Neural cell (in vitro differentiated cells): Measurements from ENCODE around the gene ATF6. TPM values are rescaled to one million over a fixed set of nuclear protein-coding genes. Genes with fewer than 3 reads are reported as not detected.

Experiments used
- H2AFZ ChIP-seq: fragments of 200-600, 300-800 bp; sonication (generic), shearing (Covaris generic); 2 replicates; pipeline ENCODE4 v1.6.0; 2014; ENCODE audit warnings: low read depth, mild to moderate bottlenecking, antibody characterized with exemption, low read length, moderate library complexity
- H3F3A ChIP-seq: fragments of 200-600 bp; shearing (Covaris generic); 2 replicates; pipeline ENCODE4 v1.6.1; 2016; ENCODE audit warnings: mild to moderate bottlenecking, moderate library complexity, mixed read lengths, antibody characterized with exemption, low read length; ENCODE audit not compliant: insufficient read depth, poor library complexity, severe bottlenecking
- H3K27ac ChIP-seq: fragments of 200-600, 300-800 bp; sonication (generic), shearing (Covaris generic); 2 replicates; pipeline ENCODE4 v1.5.1; 2014; ENCODE audit warnings: mild to moderate bottlenecking, low read length, moderate library complexity
- H3K27me3 ChIP-seq: fragments of 300-800, 200-600 bp; sonication (generic), shearing (Covaris generic); 2 replicates; pipeline ENCODE4 v1.6.0; 2014; ENCODE audit warnings: mild to moderate bottlenecking, low read depth, low read length, moderate library complexity; ENCODE audit not compliant: insufficient read depth
- H3K36me3 ChIP-seq: fragments of 300-800, 200-600 bp; sonication (generic), shearing (Covaris generic); 2 replicates; pipeline ENCODE4 v1.5.1; 2014; ENCODE audit warnings: mild to moderate bottlenecking, antibody characterized with exemption, low read length, moderate library complexity; ENCODE audit not compliant: insufficient read depth
- H3K4me2 ChIP-seq: fragments of 300-800, 200-600 bp; sonication (generic), shearing (Covaris generic); 2 replicates; pipeline ENCODE4 v1.6.0; 2014; ENCODE audit warnings: mild to moderate bottlenecking, low read length
- H3K4me3 ChIP-seq: fragments of 300-800, 200-600 bp; sonication (generic), shearing (Covaris generic); 2 replicates; pipeline ENCODE4 v1.5.1; 2014; ENCODE audit warnings: mild to moderate bottlenecking, low read length, moderate library complexity
- H3K79me2 ChIP-seq: fragments of 200-600 bp; shearing (Covaris generic); replicated peaks from 2 replicates; pipeline ENCODE4 v1.6.0; 2014; ENCODE audit warnings: mild to moderate bottlenecking, low read length, moderate library complexity; ENCODE audit not compliant: insufficient read depth
- H3K9ac ChIP-seq: fragments of 300-800, 200-600 bp; sonication (generic), shearing (Covaris generic); 2 replicates; pipeline ENCODE4 v1.6.1; 2016; ENCODE audit warnings: mild to moderate bottlenecking, low read length, mixed read lengths
- H3K9me2 ChIP-seq: fragments of 200-600 bp; shearing (Covaris generic); 2 replicates; pipeline ENCODE4 v1.6.1; 2016; ENCODE audit warnings: mild to moderate bottlenecking, low read length, mixed read lengths; ENCODE audit not compliant: insufficient read depth
- H3K9me3 ChIP-seq: fragments of 200-600, 300-800 bp; sonication (generic), shearing (Covaris generic); 2 replicates; pipeline ENCODE4 v1.6.1; 2016; ENCODE audit warnings: mild to moderate bottlenecking, mixed run types, low read length, moderate library complexity, mixed read lengths
- H4K20me1 ChIP-seq: fragments of 200-600 bp; shearing (Covaris generic); 2 replicates; pipeline ENCODE4 v1.6.1; 2016; ENCODE audit warnings: mild to moderate bottlenecking, mixed run types; ENCODE audit not compliant: insufficient read depth
- EP300 ChIP-seq: fragments of 450-650 bp; conservative IDR thresholded peaks from 2 replicates; pipeline ENCODE4 v1.6.1; 2014; ENCODE audit warnings: antibody characterized with exemption, mild to moderate bottlenecking, moderate library complexity; ENCODE audit not compliant: poor library complexity, severe bottlenecking
- EZH2 ChIP-seq: fragments of 200-600, 300-800 bp; shearing (Covaris generic), sonication (generic); IDR thresholded peaks from 2 replicates; pipeline ENCODE4 v1.6.1; 2014; ENCODE audit warnings: antibody characterized with exemption, low read length, borderline replicate concordance, mild to moderate bottlenecking; ENCODE audit not compliant: insufficient read depth, poor library complexity, severe bottlenecking
- MXI1 ChIP-seq: fragments of 450-650 bp; conservative IDR thresholded peaks from 2 replicates; pipeline ENCODE4 v1.6.1; 2014; ENCODE audit warnings: antibody characterized with exemption, mild to moderate bottlenecking; ENCODE audit not compliant: poor library complexity, severe bottlenecking
- POLR2AphosphoS5 ChIP-seq: IDR thresholded peaks from 2 replicates; pipeline ENCODE4 v1.6.1; 2012
- RAD21 ChIP-seq: fragments of 450-650 bp; conservative IDR thresholded peaks from 2 replicates; pipeline ENCODE4 v1.6.1; 2014; ENCODE audit warnings: antibody characterized with exemption, mild to moderate bottlenecking, moderate library complexity
- SMC3 ChIP-seq: fragments of 450-650 bp; conservative IDR thresholded peaks from 2 replicates; pipeline ENCODE4 v1.6.1; 2014; ENCODE audit warnings: antibody characterized with exemption, mild to moderate bottlenecking, moderate library complexity; ENCODE audit not compliant: poor library complexity
- TAF1 ChIP-seq: IDR thresholded peaks from 2 replicates; pipeline ENCODE4 v1.6.1; 2012; ENCODE audit warnings: low read depth
- polyA plus RNA-seq: library from polyadenylated mRNA; depleted of rRNA; stranded (reverse); fragments of >200 nt; gene quantifications from 2 replicates; pipeline ENCODE4 v1.2.3, GENCODE V29; 2014
- TF ChIP-seq, protein P1 (sequence below): fragments of 450-650 bp; IDR thresholded peaks from 2 replicates; pipeline ENCODE4 v1.5.1; 2014; ENCODE audit warnings: antibody characterized with exemption, mild to moderate bottlenecking, moderate library complexity; ENCODE audit not compliant: poor library complexity, severe bottlenecking
- TF ChIP-seq, protein P2 (sequence below): IDR thresholded peaks from 2 replicates; pipeline ENCODE4 v1.6.1; 2012; ENCODE audit warnings: borderline replicate concordance

The ATF6 gene
- polyA plus RNA-seq, 1 donor from 2014 or later, result 16.6 TPM

DNA sequence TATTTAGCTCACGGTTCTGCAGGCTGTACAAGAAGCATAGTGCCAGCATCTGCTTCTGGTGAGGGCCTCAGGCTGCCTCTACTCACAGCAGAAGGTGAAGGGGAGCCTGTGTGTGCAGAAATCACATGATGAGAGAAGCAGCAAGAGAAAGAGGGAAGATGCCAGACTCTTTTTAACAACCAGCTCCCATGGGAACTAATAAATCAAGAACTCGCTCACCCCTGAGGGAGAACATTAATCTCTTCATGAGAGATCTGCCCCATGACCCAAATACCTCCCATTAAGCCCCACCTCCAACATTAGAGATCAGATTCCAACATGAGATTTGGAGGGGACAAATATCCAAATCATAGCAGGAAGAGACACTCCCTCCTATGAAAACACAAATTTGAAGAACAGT lies 183.4 kb downstream of the ATF6 start:
- no peaks in the 10 kb centered on the region for H3F3A ChIP-seq
- no peak overlapping the region for H3K4me2 ChIP-seq
- no peaks in the 10 kb centered on the region for H3K36me3 ChIP-seq
- H3K27ac ChIP-seq, result no peak overlapping the region
- H4K20me1 ChIP-seq, result no peaks in the 10 kb centered on the region
- no peak overlapping the region for H3K4me3 ChIP-seq
- H2AFZ ChIP-seq, result no peak overlapping the region
- H3K9me2 ChIP-seq, result no peaks in the 10 kb centered on the region
- H3K27me3 ChIP-seq, result no peaks in the 10 kb centered on the region
- H3K79me2 ChIP-seq, result no peaks in the 10 kb centered on the region
- no peaks in the 10 kb centered on the region for H3K9me3 ChIP-seq
- H3K9ac ChIP-seq, result no peak overlapping the region
- TF ChIP-seq EP300 (no peak), MXI1 (no peak), RAD21 (no peak)
- TF ChIP-seq, protein P1, sequence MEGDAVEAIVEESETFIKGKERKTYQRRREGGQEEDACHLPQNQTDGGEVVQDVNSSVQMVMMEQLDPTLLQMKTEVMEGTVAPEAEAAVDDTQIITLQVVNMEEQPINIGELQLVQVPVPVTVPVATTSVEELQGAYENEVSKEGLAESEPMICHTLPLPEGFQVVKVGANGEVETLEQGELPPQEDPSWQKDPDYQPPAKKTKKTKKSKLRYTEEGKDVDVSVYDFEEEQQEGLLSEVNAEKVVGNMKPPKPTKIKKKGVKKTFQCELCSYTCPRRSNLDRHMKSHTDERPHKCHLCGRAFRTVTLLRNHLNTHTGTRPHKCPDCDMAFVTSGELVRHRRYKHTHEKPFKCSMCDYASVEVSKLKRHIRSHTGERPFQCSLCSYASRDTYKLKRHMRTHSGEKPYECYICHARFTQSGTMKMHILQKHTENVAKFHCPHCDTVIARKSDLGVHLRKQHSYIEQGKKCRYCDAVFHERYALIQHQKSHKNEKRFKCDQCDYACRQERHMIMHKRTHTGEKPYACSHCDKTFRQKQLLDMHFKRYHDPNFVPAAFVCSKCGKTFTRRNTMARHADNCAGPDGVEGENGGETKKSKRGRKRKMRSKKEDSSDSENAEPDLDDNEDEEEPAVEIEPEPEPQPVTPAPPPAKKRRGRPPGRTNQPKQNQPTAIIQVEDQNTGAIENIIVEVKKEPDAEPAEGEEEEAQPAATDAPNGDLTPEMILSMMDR, result no peak

DNA sequence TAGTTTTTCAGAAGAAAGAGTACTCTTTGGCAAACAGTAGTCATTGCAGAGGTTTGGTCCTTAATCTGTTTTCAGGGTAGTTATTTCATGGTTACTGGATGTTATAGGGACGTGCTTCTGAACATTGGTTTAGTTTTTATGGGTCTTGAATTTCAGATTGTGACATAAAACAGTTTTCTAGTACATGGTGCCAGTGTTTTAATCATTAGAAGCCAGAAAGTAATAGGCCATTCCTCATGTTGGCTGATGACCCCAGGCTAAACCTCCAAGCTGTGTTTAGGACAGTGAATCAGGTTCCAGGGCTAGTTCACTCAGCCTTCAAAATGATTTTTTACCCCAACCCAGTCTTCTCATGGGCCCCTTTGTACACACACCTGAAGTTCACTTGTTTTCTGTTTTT lies 184.3 kb downstream of the ATF6 start:
- H3K79me2 ChIP-seq, result no peaks in the 10 kb centered on the region
- no peaks in the 10 kb centered on the region for H3F3A ChIP-seq
- no peak for TF ChIP-seq EZH2
- TF ChIP-seq, protein P1, result no peak
- no peaks in the 10 kb centered on the region for H3K36me3 ChIP-seq
- H3K4me3 ChIP-seq, result no peak overlapping the region
- H3K27me3 ChIP-seq, result no peaks in the 10 kb centered on the region
- H3K27ac ChIP-seq, result no peak overlapping the region
- no peak overlapping the region for H3K9ac ChIP-seq
- H4K20me1 ChIP-seq, result no peaks in the 10 kb centered on the region
- H3K9me3 ChIP-seq, result no peaks in the 10 kb centered on the region
- no peak overlapping the region for H3K4me2 ChIP-seq
- H3K9me2 ChIP-seq, result no peaks in the 10 kb centered on the region
- H2AFZ ChIP-seq, result no peak overlapping the region

DNA sequence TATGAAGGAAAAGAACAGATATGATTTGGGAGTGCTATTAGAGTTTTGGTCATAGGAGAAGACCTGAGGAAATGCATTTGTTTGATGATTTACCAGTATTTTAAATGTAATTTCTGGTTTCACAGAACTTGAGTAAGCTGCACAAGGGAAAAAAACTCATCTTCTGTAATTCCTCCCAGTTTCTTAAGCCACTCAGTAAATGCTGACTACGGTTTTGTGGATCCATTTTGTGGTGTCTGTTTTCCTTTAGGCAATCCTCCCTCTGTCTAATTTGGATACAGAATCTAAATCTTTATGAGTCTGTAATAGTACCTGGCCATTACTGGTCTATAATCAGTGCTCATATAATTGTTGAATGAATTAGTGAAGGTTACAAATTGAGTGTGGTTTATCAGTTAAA lies 185.5 kb downstream of the ATF6 start:
- Histone ChIP-seq H3K9ac (no peak overlapping the region), H3K4me3 (no peak overlapping the region), H3K27ac (no peak overlapping the region), H2AFZ (no peak overlapping the region), H3K79me2 (no peaks in the 10 kb centered on the region), H3K27me3 (no peaks in the 10 kb centered on the region), H3F3A (no peaks in the 10 kb centered on the region), H3K36me3 (no peaks in the 10 kb centered on the region), H3K9me3 (no peaks in the 10 kb centered on the region), H3K4me2 (no peak overlapping the region), H4K20me1 (no peaks in the 10 kb centered on the region), H3K9me2 (no peaks in the 10 kb centered on the region)
- TF ChIP-seq, protein P1, result no peak
- TF ChIP-seq TAF1 (no peak), SMC3 (no peak), MXI1 (no peak), RAD21 (no peak), POLR2AphosphoS5 (no peak), EP300 (no peak), EZH2 (no peak)
- TF ChIP-seq, protein P2, sequence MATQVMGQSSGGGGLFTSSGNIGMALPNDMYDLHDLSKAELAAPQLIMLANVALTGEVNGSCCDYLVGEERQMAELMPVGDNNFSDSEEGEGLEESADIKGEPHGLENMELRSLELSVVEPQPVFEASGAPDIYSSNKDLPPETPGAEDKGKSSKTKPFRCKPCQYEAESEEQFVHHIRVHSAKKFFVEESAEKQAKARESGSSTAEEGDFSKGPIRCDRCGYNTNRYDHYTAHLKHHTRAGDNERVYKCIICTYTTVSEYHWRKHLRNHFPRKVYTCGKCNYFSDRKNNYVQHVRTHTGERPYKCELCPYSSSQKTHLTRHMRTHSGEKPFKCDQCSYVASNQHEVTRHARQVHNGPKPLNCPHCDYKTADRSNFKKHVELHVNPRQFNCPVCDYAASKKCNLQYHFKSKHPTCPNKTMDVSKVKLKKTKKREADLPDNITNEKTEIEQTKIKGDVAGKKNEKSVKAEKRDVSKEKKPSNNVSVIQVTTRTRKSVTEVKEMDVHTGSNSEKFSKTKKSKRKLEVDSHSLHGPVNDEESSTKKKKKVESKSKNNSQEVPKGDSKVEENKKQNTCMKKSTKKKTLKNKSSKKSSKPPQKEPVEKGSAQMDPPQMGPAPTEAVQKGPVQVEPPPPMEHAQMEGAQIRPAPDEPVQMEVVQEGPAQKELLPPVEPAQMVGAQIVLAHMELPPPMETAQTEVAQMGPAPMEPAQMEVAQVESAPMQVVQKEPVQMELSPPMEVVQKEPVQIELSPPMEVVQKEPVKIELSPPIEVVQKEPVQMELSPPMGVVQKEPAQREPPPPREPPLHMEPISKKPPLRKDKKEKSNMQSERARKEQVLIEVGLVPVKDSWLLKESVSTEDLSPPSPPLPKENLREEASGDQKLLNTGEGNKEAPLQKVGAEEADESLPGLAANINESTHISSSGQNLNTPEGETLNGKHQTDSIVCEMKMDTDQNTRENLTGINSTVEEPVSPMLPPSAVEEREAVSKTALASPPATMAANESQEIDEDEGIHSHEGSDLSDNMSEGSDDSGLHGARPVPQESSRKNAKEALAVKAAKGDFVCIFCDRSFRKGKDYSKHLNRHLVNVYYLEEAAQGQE, result no peak
